Measurements from ENCODE around the gene PTPRO.

DNA sequence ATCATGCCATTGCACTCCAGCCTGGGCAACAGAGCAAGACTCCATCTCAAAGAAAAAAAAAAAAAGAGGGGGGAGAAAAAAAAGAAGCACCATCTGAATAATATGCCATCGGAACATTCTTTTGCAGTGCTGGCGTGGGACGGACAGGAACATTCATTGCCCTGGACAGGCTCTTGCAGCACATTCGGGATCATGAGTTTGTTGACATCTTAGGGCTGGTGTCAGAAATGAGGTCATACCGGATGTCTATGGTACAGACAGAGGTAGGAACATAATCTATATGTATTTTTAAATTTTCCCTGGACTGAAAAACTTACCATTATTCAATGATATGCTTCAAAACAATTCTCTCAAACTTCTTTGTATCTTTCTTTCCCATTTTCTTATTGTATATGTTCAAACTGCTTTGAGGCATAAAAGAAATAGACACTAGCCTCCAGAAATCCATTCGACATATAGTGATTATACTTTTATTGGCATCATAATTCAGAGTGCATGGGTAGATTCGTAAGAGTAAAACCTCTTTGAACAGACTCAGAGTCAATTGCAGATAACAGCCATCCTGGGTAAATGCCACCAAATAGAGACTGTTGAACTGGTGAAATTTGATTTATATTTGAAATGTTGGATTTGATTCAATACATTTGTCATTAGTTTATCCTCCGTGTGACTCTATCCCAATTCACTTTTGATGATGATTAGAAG lies 267.2 kb downstream of the PTPRO start:
- no peak for TF ChIP-seq CTCF (optimal IDR thresholded peaks at IDR 0.05 in 1 of 3, IDR thresholded peaks at IDR 0.05 in 1 of 3, conservative IDR thresholded peaks at IDR 0.05 in 1 of 3; ENCODE audit: extremely low read depth in 1 of 3, insufficient read depth in 2 of 3, low read length in 3 of 3)
- no peak for TF ChIP-seq EZH2 (IDR thresholded peaks at IDR 0.05; ENCODE audit: low read length)

Data from keratinocyte (primary cell).